GM19452 (cell line): ENCODE data around the gene CLEC9A.
"Not testable (repeated sequence)": the region's sequence is repeated elsewhere in the genome, so short reads cannot be mapped to it uniquely, and the experiment has no call there.

ENCODE experiments used
- ATAC-seq: cut with Tn5 transposase; IDR thresholded peaks from one replicate; pipeline ENCODE4 v1.9.1; 2021; ENCODE audit not compliant: unreplicated experiment

CLEC9A gene

GRCh38 chr12:10030446-10030845 lies at the start of gene CLEC9A:
CLEC9A (plus strand) TSS chr12:10030682; CDS start chr12:10052688, 22,006 bp downstream.
- no peak for ATAC-seq

GRCh38 chr12:9991876-9992275 lies 38.6 kb upstream of the CLEC9A start:
- ATAC-seq: no peak

- no peak for ATAC-seq
Measured at GRCh38 chr12:9992296-9992695, 38.2 kb upstream of the CLEC9A start.

- ATAC-seq: no peak
Measured at GRCh38 chr12:9999016-9999415, 31.5 kb upstream of the CLEC9A start, which contains the start of gene CLEC1B. CLEC1B (minus strand) TSS chr12:9999121; CDS start chr12:9999100, 21 bp downstream.

- ATAC-seq: no peak
Measured at GRCh38 chr12:10001171-10001776, 29.2 kb upstream of the CLEC9A start.

- no peak for ATAC-seq
Measured at GRCh38 chr12:10012630-10013330, 17.7 kb upstream of the CLEC9A start.

GRCh38 chr12:10015450-10015849 lies 15.0 kb upstream of the CLEC9A start:
- ATAC-seq: no peak

- ATAC-seq: no peak
Measured at GRCh38 chr12:10016881-10017280, 13.6 kb upstream of the CLEC9A start.

- no peak for ATAC-seq
Measured at GRCh38 chr12:10018386-10018785, 12.1 kb upstream of the CLEC9A start.

GRCh38 chr12:10021342-10021741 lies 9.1 kb upstream of the CLEC9A start:
- ATAC-seq: no peak

GRCh38 chr12:10025236-10025635 lies 5.2 kb upstream of the CLEC9A start:
- no peak for ATAC-seq

GRCh38 chr12:10026666-10027065 lies 3.8 kb upstream of the CLEC9A start:
- not testable (repeated sequence) for ATAC-seq

GRCh38 chr12:10027311-10027710 lies 3.2 kb upstream of the CLEC9A start:
- ATAC-seq: no peak

- ATAC-seq: no peak
Measured at GRCh38 chr12:10027721-10028120, 2.8 kb upstream of the CLEC9A start.

GRCh38 chr12:10031321-10031720 lies 839 bp downstream of the CLEC9A start:
- ATAC-seq: no peak

GRCh38 chr12:10031771-10032175 lies 1.3 kb downstream of the CLEC9A start:
- no peak for ATAC-seq

GRCh38 chr12:10033783-10034545 lies 3.5 kb downstream of the CLEC9A start:
- ATAC-seq: no peak

GRCh38 chr12:10042167-10042566 lies 11.7 kb downstream of the CLEC9A start:
- ATAC-seq: no peak

- no peak for ATAC-seq
Measured at GRCh38 chr12:10048526-10048925, 18.0 kb downstream of the CLEC9A start.

- no peak for ATAC-seq
Measured at GRCh38 chr12:10052193-10052913, 21.9 kb downstream of the CLEC9A start.

- no peak for ATAC-seq
Measured at GRCh38 chr12:10058387-10058786, 27.9 kb downstream of the CLEC9A start.
